Ishikawa (cell line): Measurements from ENCODE around the gene GARIN5A.

Experiments
- CEBPB ChIP-seq: IDR thresholded peaks from 2 replicates; pipeline ENCODE4 v1.6.1; 2012
- CREB1 ChIP-seq: IDR thresholded peaks from 2 replicates; pipeline ENCODE4 v1.6.1; 2012; ENCODE audit warnings: low read depth
- EGR1 ChIP-seq: IDR thresholded peaks from 2 replicates; pipeline ENCODE4 v1.6.1; 2012
- EP300 ChIP-seq: IDR thresholded peaks from 2 replicates; pipeline ENCODE4 v1.6.1; 2012; ENCODE audit warnings: borderline replicate concordance
- FOXM1 ChIP-seq: IDR thresholded peaks from 2 replicates; pipeline ENCODE4 v1.6.1; 2012; ENCODE audit warnings: low read depth, borderline replicate concordance
- MAX ChIP-seq: IDR thresholded peaks from 2 replicates; pipeline ENCODE4 v1.6.1; 2012
- NFIC ChIP-seq: IDR thresholded peaks from 2 replicates; pipeline ENCODE4 v1.6.1; 2012
- RAD21 ChIP-seq: IDR thresholded peaks from 2 replicates; pipeline ENCODE4 v1.6.1; 2012; ENCODE audit warnings: low read depth
- REST ChIP-seq: IDR thresholded peaks from 2 replicates; pipeline ENCODE4 v1.6.1; 2012; ENCODE audit warnings: low read depth, mild to moderate bottlenecking
- TAF1 ChIP-seq: IDR thresholded peaks from 2 replicates; pipeline ENCODE4 v1.6.1; 2012; ENCODE audit warnings: low read depth, mild to moderate bottlenecking
- TCF12 ChIP-seq: IDR thresholded peaks from 2 replicates; pipeline ENCODE4 v1.6.1; 2012; ENCODE audit warnings: low read depth
- TEAD4 ChIP-seq: IDR thresholded peaks from 2 replicates; pipeline ENCODE4 v1.6.1; 2012
- USF1 ChIP-seq: IDR thresholded peaks from 2 replicates; pipeline ENCODE4 v1.6.1; 2012
- YY1 ChIP-seq: IDR thresholded peaks from 2 replicates; pipeline ENCODE4 v1.6.1; 2012; ENCODE audit warnings: low read depth
- ZBTB7A ChIP-seq: IDR thresholded peaks from 2 replicates; pipeline ENCODE4 v1.6.1; 2012; ENCODE audit warnings: low read depth

Gene GARIN5A

GRCh38 chr19:50494186-50495019, 17.8 kb upstream of the GARIN5A start:
- no peak for TF ChIP-seq TAF1
- TF ChIP-seq CEBPB: no peak
- no peak for TF ChIP-seq NFIC
- TF ChIP-seq MAX: no peak
- TF ChIP-seq USF1: no peak
- TF ChIP-seq RAD21: no peak
- TF ChIP-seq TCF12: no peak
- TF ChIP-seq REST: no peak

- TF ChIP-seq USF1 (no peak), MAX (no peak), ZBTB7A (no peak), TAF1 (no peak), EP300 (no peak), REST (no peak)
Observed at GRCh38 chr19:50493171-50493570, 16.5 kb upstream of the GARIN5A start.

- TF ChIP-seq CREB1 (no peak), ZBTB7A (no peak), TCF12 (no peak)
Observed at GRCh38 chr19:50492303-50493052, 15.8 kb upstream of the GARIN5A start.

- no peak for TF ChIP-seq EGR1
- no peak for TF ChIP-seq CREB1
- TF ChIP-seq CEBPB: no peak
- TF ChIP-seq EP300: no peak
- TF ChIP-seq TCF12: no peak
- no peak for TF ChIP-seq ZBTB7A
- TF ChIP-seq FOXM1: no peak
- no peak for TF ChIP-seq MAX
- no peak for TF ChIP-seq YY1
Observed at GRCh38 chr19:50490991-50491472, 14.4 kb upstream of the GARIN5A start.

GRCh38 chr19:50490411-50490811, 13.8 kb upstream of the GARIN5A start:
- no peak for TF ChIP-seq EGR1
- no peak for TF ChIP-seq CEBPB
- TF ChIP-seq RAD21: no peak
- TF ChIP-seq NFIC: no peak
- no peak for TF ChIP-seq FOXM1
- no peak for TF ChIP-seq CREB1
- no peak for TF ChIP-seq YY1
- TF ChIP-seq TAF1: no peak
- TF ChIP-seq REST: no peak
- TF ChIP-seq USF1: no peak
- TF ChIP-seq MAX: no peak
- no peak for TF ChIP-seq TEAD4
- TF ChIP-seq EP300: no peak
- TF ChIP-seq TCF12: no peak
- no peak for TF ChIP-seq ZBTB7A
